HepG2 (cell line): Measurements from ENCODE around the gene SCFD2. TPM values are rescaled to one million over a fixed set of nuclear protein-coding genes. Genes with fewer than 3 reads are reported as not detected.

Experiments used
- BRCA1 ChIP-seq: sonication (generic); formaldehyde crosslinking; IDR thresholded peaks from 2 replicates; pipeline ENCODE4 v1.4.0; 2020; ENCODE audit warnings: missing genetic modification reagents
- CREBL2 ChIP-seq: sonication (generic); formaldehyde crosslinking; IDR thresholded peaks from 2 replicates; pipeline ENCODE4 v1.8.1; 2023; ENCODE audit warnings: missing genetic modification reagents, mild to moderate bottlenecking, borderline replicate concordance
- KDM4B ChIP-seq: sonication (generic); formaldehyde crosslinking; IDR thresholded peaks from 2 replicates; pipeline ENCODE4 v1.4.0; 2020; ENCODE audit warnings: missing genetic modification reagents
- KDM6A ChIP-seq: IDR thresholded peaks from 2 replicates; pipeline ENCODE4 v1.6.1; 2016; ENCODE audit warnings: low read depth
- PHF21A ChIP-seq: sonication (generic); formaldehyde crosslinking; IDR thresholded peaks from 2 replicates; pipeline ENCODE4 v1.5.0; 2020; ENCODE audit warnings: mild to moderate bottlenecking, missing genetic modification reagents
- PLSCR1 ChIP-seq: sonication (generic); formaldehyde crosslinking; IDR thresholded peaks from 2 replicates; pipeline ENCODE4 v1.5.0; 2020; ENCODE audit warnings: missing genetic modification reagents, mild to moderate bottlenecking, borderline replicate concordance
- YY1 ChIP-seq: IDR thresholded peaks from 2 replicates; pipeline ENCODE4 v1.6.1; 2011; ENCODE audit warnings: low read length, low read depth, moderate library complexity, mild to moderate bottlenecking; ENCODE audit not compliant: insufficient read depth, insufficient replicate concordance
- ZNF629 ChIP-seq: sonication (generic); formaldehyde crosslinking; conservative IDR thresholded peaks from 2 replicates; pipeline ENCODE4 v1.5.0; 2020; ENCODE audit warnings: missing genetic modification reagents
- ZNF639 ChIP-seq: conservative IDR thresholded peaks from 2 replicates; pipeline ENCODE4 v1.6.1; 2018; ENCODE audit warnings: missing genetic modification reagents
- ZNF749 ChIP-seq: sonication (generic); formaldehyde crosslinking; IDR thresholded peaks from 2 replicates; pipeline ENCODE4 v1.8.0; 2022; ENCODE audit warnings: mild to moderate bottlenecking, missing genetic modification reagents, moderate library complexity, borderline replicate concordance
- ZSCAN12 ChIP-seq: sonication (generic); formaldehyde crosslinking; IDR thresholded peaks from 2 replicates; pipeline ENCODE4 v1.9.0; 2021; ENCODE audit warnings: mild to moderate bottlenecking, missing genetic modification reagents
- polyA plus RNA-seq, 8 experiments: library from polyadenylated mRNA; depleted of rRNA in 3 of 8; stranded (reverse) in 7 of 8; unstranded in 1 of 8; fragments of >200 nt; fragmentation: Illumina TruSeq in 4 of 8; extraction: Trizol in 4 of 8; gene quantifications; 2 replicates each; pipeline versions ENCODE4 v1.2.1 to v1.2.3, GENCODE V29; 2011 to 2016; ENCODE audit warnings: low read depth in 4 of 8, missing spikeins in 1 of 8, mixed read lengths in 1 of 8; ENCODE audit not compliant: insufficient read depth in 1 of 8
- total RNA-seq, 5 experiments: library from RNA; depleted of rRNA; stranded (reverse); fragments of >200 nt; fragmentation: Illumina TruSeq; extraction: Trizol; gene quantifications; 2 replicates each; pipeline ENCODE4 v1.2.3, GENCODE V29; 2016; ENCODE audit warnings: low read depth in 1 of 5
- TF ChIP-seq, protein P1 (sequence below), 2 experiments: sonication (generic) in 1 of 2; formaldehyde crosslinking in 1 of 2; IDR thresholded peaks; 2 replicates each; pipeline versions ENCODE4 v1.6.1 to v1.9.0; 2014 to 2022; ENCODE audit warnings: antibody characterized with exemption in 1 of 2, borderline replicate concordance in 1 of 2, inconsistent platforms in 1 of 2, low read depth in 1 of 2, missing genetic modification reagents in 1 of 2
- TF ChIP-seq, protein P2 (sequence below): sonication (generic); formaldehyde crosslinking; IDR thresholded peaks from 2 replicates; pipeline ENCODE4 v1.4.0; 2020; ENCODE audit warnings: missing genetic modification reagents, borderline replicate concordance
- TF ChIP-seq, protein P3 (sequence below): sonication (generic); formaldehyde crosslinking; IDR thresholded peaks from 2 replicates; pipeline ENCODE4 v1.5.0; 2020; ENCODE audit warnings: missing genetic modification reagents

SCFD2 gene
- total and polyA plus RNA-seq, 2 of the 13 experiments (the other 11 are each of a cell fraction or from before 2014, with no cell fraction given) = 4.6 to 15.6 TPM

- TF ChIP-seq, protein P1, sequence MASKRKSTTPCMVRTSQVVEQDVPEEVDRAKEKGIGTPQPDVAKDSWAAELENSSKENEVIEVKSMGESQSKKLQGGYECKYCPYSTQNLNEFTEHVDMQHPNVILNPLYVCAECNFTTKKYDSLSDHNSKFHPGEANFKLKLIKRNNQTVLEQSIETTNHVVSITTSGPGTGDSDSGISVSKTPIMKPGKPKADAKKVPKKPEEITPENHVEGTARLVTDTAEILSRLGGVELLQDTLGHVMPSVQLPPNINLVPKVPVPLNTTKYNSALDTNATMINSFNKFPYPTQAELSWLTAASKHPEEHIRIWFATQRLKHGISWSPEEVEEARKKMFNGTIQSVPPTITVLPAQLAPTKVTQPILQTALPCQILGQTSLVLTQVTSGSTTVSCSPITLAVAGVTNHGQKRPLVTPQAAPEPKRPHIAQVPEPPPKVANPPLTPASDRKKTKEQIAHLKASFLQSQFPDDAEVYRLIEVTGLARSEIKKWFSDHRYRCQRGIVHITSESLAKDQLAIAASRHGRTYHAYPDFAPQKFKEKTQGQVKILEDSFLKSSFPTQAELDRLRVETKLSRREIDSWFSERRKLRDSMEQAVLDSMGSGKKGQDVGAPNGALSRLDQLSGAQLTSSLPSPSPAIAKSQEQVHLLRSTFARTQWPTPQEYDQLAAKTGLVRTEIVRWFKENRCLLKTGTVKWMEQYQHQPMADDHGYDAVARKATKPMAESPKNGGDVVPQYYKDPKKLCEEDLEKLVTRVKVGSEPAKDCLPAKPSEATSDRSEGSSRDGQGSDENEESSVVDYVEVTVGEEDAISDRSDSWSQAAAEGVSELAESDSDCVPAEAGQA (IDR thresholded peaks at IDR 0.05; ENCODE audit: low read depth) = no peak
- TF ChIP-seq, protein P1 (CRISPR knock-in tag; IDR thresholded peaks at IDR 0.05; ENCODE audit: borderline replicate concordance) = no peak
- TF ChIP-seq PLSCR1 (CRISPR knock-in tag) (no peak), PHF21A (CRISPR knock-in tag) (peak; percentile 66), KDM6A (CRISPR knock-in tag) (no peak), ZSCAN12 (no peak), CREBL2 (CRISPR knock-in tag) (no peak), ZNF749 (CRISPR knock-in tag) (no peak), ZNF629 (CRISPR knock-in tag) (no peak), YY1 (no peak), BRCA1 (no peak), KDM4B (CRISPR knock-in tag) (no peak), ZNF639 (CRISPR knock-in tag) (no peak)
- TF ChIP-seq, protein P2, sequence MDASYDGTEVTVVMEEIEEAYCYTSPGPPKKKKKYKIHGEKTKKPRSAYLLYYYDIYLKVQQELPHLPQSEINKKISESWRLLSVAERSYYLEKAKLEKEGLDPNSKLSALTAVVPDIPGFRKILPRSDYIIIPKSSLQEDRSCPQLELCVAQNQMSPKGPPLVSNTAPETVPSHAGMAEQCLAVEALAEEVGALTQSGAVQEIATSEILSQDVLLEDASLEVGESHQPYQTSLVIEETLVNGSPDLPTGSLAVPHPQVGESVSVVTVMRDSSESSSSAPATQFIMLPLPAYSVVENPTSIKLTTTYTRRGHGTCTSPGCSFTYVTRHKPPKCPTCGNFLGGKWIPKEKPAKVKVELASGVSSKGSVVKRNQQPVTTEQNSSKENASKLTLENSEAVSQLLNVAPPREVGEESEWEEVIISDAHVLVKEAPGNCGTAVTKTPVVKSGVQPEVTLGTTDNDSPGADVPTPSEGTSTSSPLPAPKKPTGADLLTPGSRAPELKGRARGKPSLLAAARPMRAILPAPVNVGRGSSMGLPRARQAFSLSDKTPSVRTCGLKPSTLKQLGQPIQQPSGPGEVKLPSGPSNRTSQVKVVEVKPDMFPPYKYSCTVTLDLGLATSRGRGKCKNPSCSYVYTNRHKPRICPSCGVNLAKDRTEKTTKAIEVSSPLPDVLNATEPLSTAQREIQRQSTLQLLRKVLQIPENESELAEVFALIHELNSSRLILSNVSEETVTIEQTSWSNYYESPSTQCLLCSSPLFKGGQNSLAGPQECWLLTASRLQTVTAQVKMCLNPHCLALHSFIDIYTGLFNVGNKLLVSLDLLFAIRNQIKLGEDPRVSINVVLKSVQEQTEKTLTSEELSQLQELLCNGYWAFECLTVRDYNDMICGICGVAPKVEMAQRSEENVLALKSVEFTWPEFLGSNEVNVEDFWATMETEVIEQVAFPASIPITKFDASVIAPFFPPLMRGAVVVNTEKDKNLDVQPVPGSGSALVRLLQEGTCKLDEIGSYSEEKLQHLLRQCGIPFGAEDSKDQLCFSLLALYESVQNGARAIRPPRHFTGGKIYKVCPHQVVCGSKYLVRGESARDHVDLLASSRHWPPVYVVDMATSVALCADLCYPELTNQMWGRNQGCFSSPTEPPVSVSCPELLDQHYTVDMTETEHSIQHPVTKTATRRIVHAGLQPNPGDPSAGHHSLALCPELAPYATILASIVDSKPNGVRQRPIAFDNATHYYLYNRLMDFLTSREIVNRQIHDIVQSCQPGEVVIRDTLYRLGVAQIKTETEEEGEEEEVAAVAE (CRISPR knock-in tag) = no peak
- TF ChIP-seq, protein P3, sequence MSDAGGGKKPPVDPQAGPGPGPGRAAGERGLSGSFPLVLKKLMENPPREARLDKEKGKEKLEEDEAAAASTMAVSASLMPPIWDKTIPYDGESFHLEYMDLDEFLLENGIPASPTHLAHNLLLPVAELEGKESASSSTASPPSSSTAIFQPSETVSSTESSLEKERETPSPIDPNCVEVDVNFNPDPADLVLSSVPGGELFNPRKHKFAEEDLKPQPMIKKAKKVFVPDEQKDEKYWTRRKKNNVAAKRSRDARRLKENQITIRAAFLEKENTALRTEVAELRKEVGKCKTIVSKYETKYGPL (CRISPR knock-in tag) = no peak
Observed at GRCh38 chr4:53055716-53056403, 310.0 kb downstream of the SCFD2 start (continued).
